Mesenchymal stem cell (in vitro differentiated cells and primary cell): Measurements from ENCODE around the gene DPCD.

Source experiments
- DNase-seq: peaks from one replicate; pipeline ENCODE4 v3.0.0-alpha.2; 2013
- H2AFZ ChIP-seq: one replicate; pipeline ENCODE4 v1.6.1; 2013; ENCODE audit warnings: low read depth, mild to moderate bottlenecking, control low read depth, inconsistent platforms, low read length, moderate library complexity
- H2AK5ac ChIP-seq: 2 replicates; pipeline ENCODE4 v1.6.1; 2013; ENCODE audit warnings: low read length, moderate library complexity, mild to moderate bottlenecking, inconsistent platforms; ENCODE audit not compliant: severe bottlenecking
- H2BK120ac ChIP-seq: one replicate; pipeline ENCODE4 v1.6.1; 2013; ENCODE audit warnings: low read depth, mild to moderate bottlenecking, inconsistent platforms, low read length, moderate library complexity
- H2BK12ac ChIP-seq, 2 experiments: one replicate each; pipeline ENCODE4 v1.6.1; 2013; ENCODE audit warnings: inconsistent platforms in 2 of 2, low read length in 2 of 2, mild to moderate bottlenecking in 2 of 2, moderate library complexity in 2 of 2, control low read depth in 1 of 2
- H2BK15ac ChIP-seq: one replicate; pipeline ENCODE4 v1.6.1; 2013; ENCODE audit warnings: mild to moderate bottlenecking, low read depth, inconsistent platforms; ENCODE audit not compliant: poor library complexity, severe bottlenecking
- H2BK5ac ChIP-seq: 2 replicates; pipeline ENCODE4 v1.6.1; 2013; ENCODE audit warnings: low read depth, mild to moderate bottlenecking, low read length, control low read depth, inconsistent platforms; ENCODE audit not compliant: poor library complexity, severe bottlenecking
- H3K14ac ChIP-seq, 2 experiments: one replicate each; pipeline ENCODE4 v1.6.1; 2013; ENCODE audit warnings: inconsistent platforms in 2 of 2, low read length in 2 of 2, control low read depth in 1 of 2, mild to moderate bottlenecking in 1 of 2, moderate library complexity in 1 of 2
- H3K18ac ChIP-seq, 2 experiments: one replicate each; pipeline ENCODE4 v1.6.1; 2013; ENCODE audit warnings: inconsistent platforms in 2 of 2, low read length in 2 of 2, control low read depth in 1 of 2, low read depth in 1 of 2, mild to moderate bottlenecking in 1 of 2
- H3K23ac ChIP-seq, 2 experiments: one replicate each; pipeline ENCODE4 v1.6.1; 2013; ENCODE audit warnings: inconsistent platforms in 2 of 2, low read length in 2 of 2, mild to moderate bottlenecking in 2 of 2, moderate library complexity in 2 of 2, control low read depth in 1 of 2
- H3K27ac ChIP-seq: 2 replicates; pipeline ENCODE4 v1.5.1; 2013; ENCODE audit warnings: mild to moderate bottlenecking, moderate library complexity, low read length, control low read depth, inconsistent platforms; ENCODE audit not compliant: poor library complexity, severe bottlenecking
- H3K27me3 ChIP-seq, 2 experiments: 2 replicates each; pipeline versions ENCODE4 v1.6.1 to v1.7.0; 2013; ENCODE audit warnings: low read length in 2 of 2, mild to moderate bottlenecking in 2 of 2, moderate library complexity in 2 of 2, control low read depth in 1 of 2, inconsistent platforms in 1 of 2; ENCODE audit not compliant: control insufficient read depth in 1 of 2, insufficient read depth in 1 of 2
- H3K36me3 ChIP-seq, 2 experiments: 2 replicates each; pipeline versions ENCODE4 v1.6.1 to v1.7.0; 2013; ENCODE audit warnings: low read length in 2 of 2, control low read depth in 1 of 2, inconsistent platforms in 1 of 2, low read depth in 1 of 2, mild to moderate bottlenecking in 1 of 2; ENCODE audit not compliant: insufficient read depth in 2 of 2, control insufficient read depth in 1 of 2
- H3K4ac ChIP-seq, 2 experiments: one replicate each; pipeline ENCODE4 v1.6.1; 2013; ENCODE audit warnings: inconsistent platforms in 2 of 2, low read length in 2 of 2, mild to moderate bottlenecking in 2 of 2, moderate library complexity in 2 of 2, control low read depth in 1 of 2, low read depth in 1 of 2
- H3K4me1 ChIP-seq: 2 replicates; pipeline ENCODE4 v1.6.1; 2013; ENCODE audit warnings: low read depth, low read length, control low read depth; ENCODE audit not compliant: control insufficient read depth, insufficient read depth
- H3K4me2 ChIP-seq: 2 replicates; pipeline ENCODE4 v1.6.1; 2013; ENCODE audit warnings: low read length, mild to moderate bottlenecking, inconsistent platforms; ENCODE audit not compliant: poor library complexity, severe bottlenecking
- H3K4me3 ChIP-seq, 2 experiments: 2 replicates each; pipeline versions ENCODE4 v1.5.1 to v1.7.0; 2013; ENCODE audit warnings: low read length in 2 of 2, mild to moderate bottlenecking in 2 of 2, control low read depth in 1 of 2, low read depth in 1 of 2; ENCODE audit not compliant: insufficient read depth in 1 of 2
- H3K79me1 ChIP-seq: replicated peaks from 2 replicates; pipeline ENCODE4 v1.6.1; 2013; ENCODE audit warnings: mild to moderate bottlenecking, control low read depth, low read length, inconsistent platforms; ENCODE audit not compliant: poor library complexity, severe bottlenecking
- H3K9ac ChIP-seq: 2 replicates; pipeline ENCODE4 v1.7.0; 2013; ENCODE audit warnings: mild to moderate bottlenecking, low read length, moderate library complexity
- H3K9me3 ChIP-seq: 2 replicates; pipeline ENCODE4 v1.7.0; 2013; ENCODE audit warnings: mild to moderate bottlenecking, low read length; ENCODE audit not compliant: control insufficient read depth
- H4K8ac ChIP-seq: one replicate; pipeline ENCODE4 v1.6.1; 2013; ENCODE audit warnings: inconsistent platforms, mild to moderate bottlenecking, low read length, moderate library complexity
- H4K91ac ChIP-seq: one replicate; pipeline ENCODE4 v1.6.1; 2013; ENCODE audit warnings: mild to moderate bottlenecking, low read length, inconsistent platforms
- WGBS: methylation state at CpG from one replicate; pipeline ENCODE4 v1.1.7; 2013; ENCODE audit warnings: mixed read lengths; 5-methylcytosine and 5-hydroxymethylcytosine counted together

Gene DPCD

GRCh38 chr10:101646364-101646763 is 58.2 kb downstream of the DPCD start:
- H3K4me3 ChIP-seq = no peak overlapping the region
- H2AFZ ChIP-seq = no peak overlapping the region
- no peak overlapping the region for H3K14ac ChIP-seq
- no peak overlapping the region for H2AK5ac ChIP-seq
- no peak overlapping the region for H2BK120ac ChIP-seq
- no peak overlapping the region for H4K91ac ChIP-seq
- H3K9ac ChIP-seq = no peak overlapping the region
- H3K9me3 ChIP-seq = no peaks in the 10 kb centered on the region
- 98% methylated on average over 6 of the region's 6 CpGs for WGBS
- no peaks in the 10 kb centered on the region for H3K4me1 ChIP-seq
- H3K18ac ChIP-seq = no peak overlapping the region
- no peak for DNase-seq
- H3K36me3 ChIP-seq = peaks cover 36 to 37% of the 10 kb centered on the region in 2 experiments
- peaks cover 35% of the 10 kb centered on the region for H3K79me1 ChIP-seq
- H3K4ac ChIP-seq = no peak overlapping the region
- no peak overlapping the region for H3K27ac ChIP-seq
- H4K8ac ChIP-seq = no peak overlapping the region
- H3K4me2 ChIP-seq = no peak overlapping the region
- H2BK5ac ChIP-seq = no peak overlapping the region
- no peak overlapping the region for H2BK15ac ChIP-seq
- no peak overlapping the region for H3K23ac ChIP-seq
- H3K27me3 ChIP-seq = no peaks in the 10 kb centered on the region
- H2BK12ac ChIP-seq = no peak overlapping the region

- H3K36me3 ChIP-seq = peaks cover 40 to 41% of the 10 kb centered on the region in 2 experiments
- peaks cover 41% of the 10 kb centered on the region for H3K79me1 ChIP-seq
- H2BK120ac ChIP-seq = no peak overlapping the region
- 100% methylated on average over 1 of the region's 2 CpGs for WGBS
- no peak overlapping the region for H2AFZ ChIP-seq
- no peak overlapping the region for H3K4me2 ChIP-seq
- H3K4me3 ChIP-seq = no peak overlapping the region
- no peak for DNase-seq
- H3K27me3 ChIP-seq = no peaks in the 10 kb centered on the region
- H3K9ac ChIP-seq = no peak overlapping the region
- H2BK12ac ChIP-seq = no peak overlapping the region
- H3K4ac ChIP-seq = no peak overlapping the region
- no peak overlapping the region for H3K23ac ChIP-seq
- H4K8ac ChIP-seq = no peak overlapping the region
- no peak overlapping the region for H2AK5ac ChIP-seq
- H2BK5ac ChIP-seq = no peak overlapping the region
- H3K18ac ChIP-seq = no peak overlapping the region
- H4K91ac ChIP-seq = no peak overlapping the region
- H3K9me3 ChIP-seq = no peaks in the 10 kb centered on the region
- H2BK15ac ChIP-seq = no peak overlapping the region
- H3K14ac ChIP-seq = no peak overlapping the region
- H3K27ac ChIP-seq = no peak overlapping the region
- H3K4me1 ChIP-seq = no peaks in the 10 kb centered on the region
Measured at GRCh38 chr10:101647255-101647654, 59.1 kb downstream of the DPCD start.

- H2AK5ac ChIP-seq = no peak overlapping the region
- H3K9ac ChIP-seq = no peak overlapping the region
- H3K4ac ChIP-seq = no peak overlapping the region
- H3K4me3 ChIP-seq = no peak overlapping the region
- no peak overlapping the region for H3K18ac ChIP-seq
- no peak overlapping the region for H3K4me2 ChIP-seq
- no peaks in the 10 kb centered on the region for H3K4me1 ChIP-seq
- H2BK12ac ChIP-seq = no peak overlapping the region
- H2BK15ac ChIP-seq = no peak overlapping the region
- 98% methylated on average over 5 of the region's 5 CpGs for WGBS
- no peak overlapping the region for H2BK120ac ChIP-seq
- DNase-seq = no peak
- no peaks in the 10 kb centered on the region for H3K9me3 ChIP-seq
- no peak overlapping the region for H3K14ac ChIP-seq
- H3K36me3 ChIP-seq = peaks cover 28 to 45% of the 10 kb centered on the region in 2 experiments
- no peak overlapping the region for H4K8ac ChIP-seq
- H4K91ac ChIP-seq = no peak overlapping the region
- H3K79me1 ChIP-seq = peaks cover 23% of the 10 kb centered on the region
- no peaks in the 10 kb centered on the region for H3K27me3 ChIP-seq
- no peak overlapping the region for H2AFZ ChIP-seq
- H3K27ac ChIP-seq = no peak overlapping the region
- no peak overlapping the region for H3K23ac ChIP-seq
- no peak overlapping the region for H2BK5ac ChIP-seq
Measured at GRCh38 chr10:101649525-101650085, 61.5 kb downstream of the DPCD start.

- no peak overlapping the region for H2BK120ac ChIP-seq
- no peaks in the 10 kb centered on the region for H3K9me3 ChIP-seq
- no peak overlapping the region for H3K14ac ChIP-seq
- peaks cover 21% of the 10 kb centered on the region for H3K79me1 ChIP-seq
- H2BK15ac ChIP-seq = no peak overlapping the region
- H3K4me1 ChIP-seq = no peaks in the 10 kb centered on the region
- no peak overlapping the region for H3K4me2 ChIP-seq
- no peak for DNase-seq
- no peak overlapping the region for H4K91ac ChIP-seq
- no peak overlapping the region for H3K9ac ChIP-seq
- H3K36me3 ChIP-seq = peaks cover 33 to 47% of the 10 kb centered on the region in 2 experiments
- WGBS = 94% methylated on average over 15 of the region's 15 CpGs
- H3K4me3 ChIP-seq = no peak overlapping the region
- no peaks in the 10 kb centered on the region for H3K27me3 ChIP-seq
- H2AFZ ChIP-seq = no peak overlapping the region
- H3K18ac ChIP-seq = no peak overlapping the region
- H2BK5ac ChIP-seq = no peak overlapping the region
- H2AK5ac ChIP-seq = no peak overlapping the region
- H3K23ac ChIP-seq = no peak overlapping the region
- H3K4ac ChIP-seq = no peak overlapping the region
- no peak overlapping the region for H2BK12ac ChIP-seq
- no peak overlapping the region for H4K8ac ChIP-seq
- no peak overlapping the region for H3K27ac ChIP-seq
Measured at GRCh38 chr10:101650863-101651262, 62.7 kb downstream of the DPCD start.
